ENCODE results near the gene PAM. TPM values are rescaled to one million over a fixed set of nuclear protein-coding genes. Genes with fewer than 3 reads are reported as not detected.

The PAM gene
- total and polyA plus RNA-seq, 2 of the 8 experiments (the other 6 are each of a cell fraction or from before 2014, with no cell fraction given): 30.4 to 67.8 TPM

- no peak overlapping the region for H3K4ac ChIP-seq (replicated peaks; ENCODE audit: insufficient read length, low read depth, low read length)
- FAIRE-seq: no peak
- no peak overlapping the region for H3K4me3 ChIP-seq (ENCODE audit: extremely low read depth in 1 of 4, insufficient read depth in 2 of 4, low read depth in 3 of 4, low read length in 4 of 4)
- H4K20me1 ChIP-seq (replicated peaks in 1 of 2; ENCODE audit: control insufficient read depth in 1 of 2, insufficient read depth in 2 of 2, low read length in 2 of 2): no peaks in the 10 kb centered on the region
- no peak overlapping the region for H2BK5ac ChIP-seq (ENCODE audit: low read depth, low read length)
- no peaks in the 10 kb centered on the region for H3K23me2 ChIP-seq (ENCODE audit: low read depth, low read length)
- H3K56ac ChIP-seq (replicated peaks; ENCODE audit: insufficient read length, low read depth, low read length): no peak overlapping the region
- no peak overlapping the region for H4K5ac ChIP-seq (ENCODE audit: insufficient read length, low read depth, low read length)
- no peak overlapping the region for H3K14ac ChIP-seq (ENCODE audit: insufficient read length)
- no peak overlapping the region for H2AK5ac ChIP-seq (ENCODE audit: low read depth, low read length)
- H4K8ac ChIP-seq (ENCODE audit: extremely low read depth, insufficient read depth, low read length): no peak overlapping the region
- no peak overlapping the region for H4K91ac ChIP-seq (replicated peaks; ENCODE audit: insufficient read length, low read length)
- no peak overlapping the region for H2AFZ ChIP-seq (ENCODE audit: low read length)
- H3K27ac ChIP-seq (ENCODE audit: low read depth, low read length): no peak overlapping the region
- H3K79me2 ChIP-seq (ENCODE audit: control insufficient read depth in 1 of 2, insufficient read depth in 2 of 2, low read length in 2 of 2): no peaks in the 10 kb centered on the region
- no peak overlapping the region for H3K18ac ChIP-seq (ENCODE audit: extremely low read depth, low read length)
- DNase-seq (ENCODE audit: low read depth in 1 of 2, low spot score in 2 of 2): no peak
- H2BK15ac ChIP-seq (ENCODE audit: low read length): no peak overlapping the region
- no peaks in the 10 kb centered on the region for H3K9me3 ChIP-seq (ENCODE audit: insufficient read depth in 2 of 2, low read depth in 1 of 2, low read length in 1 of 2)
- H3K9ac ChIP-seq (replicated peaks in 1 of 4; ENCODE audit: extremely low read depth in 1 of 4, low read depth in 3 of 4, low read length in 3 of 4): no peak overlapping the region
- H3K23ac ChIP-seq (ENCODE audit: insufficient read length): no peak overlapping the region
- no peaks in the 10 kb centered on the region for H3K27me3 ChIP-seq (replicated peaks in 1 of 4; ENCODE audit: control insufficient read depth in 3 of 4, extremely low read depth in 1 of 4, insufficient read depth in 3 of 4, low read length in 3 of 4)
- WGBS, 2 experiments (ENCODE audit: extremely low coverage in 1 of 2, insufficient coverage in 1 of 2, insufficient read length in 1 of 2, insufficient replicate concordance in 2 of 2, low coverage in 1 of 2, low lambda C conversion rate in 2 of 2, missing lambda C conversion rate in 1 of 2): 75% methylated on average over 2 of the region's 2 CpGs; no CpG with 5 or more reads in 1 of the 2 experiments
- H2BK20ac ChIP-seq (ENCODE audit: low read length): no peak overlapping the region
- TF ChIP-seq TCF12 (IDR thresholded peaks at IDR 0.05; ENCODE audit: low read depth, low read length) (no peak), EP300 (IDR thresholded peaks at IDR 0.05; ENCODE audit: borderline replicate concordance in 1 of 2, low read depth in 2 of 2, low read length in 2 of 2) (no peak), PHF8 (conservative IDR thresholded peaks at IDR 0.05; ENCODE audit: low read depth, low read length) (no peak), NANOG (IDR thresholded peaks at IDR 0.05; ENCODE audit: insufficient read depth, low read depth, low read length, poor library complexity, severe bottlenecking) (no peak), RNF2 (IDR thresholded peaks at IDR 0.05; ENCODE audit: borderline replicate concordance, low read depth, low read length, missing control alignments, poor library complexity, severe bottlenecking) (no peak)
- no peak overlapping the region for H3K4me2 ChIP-seq (ENCODE audit: insufficient read depth in 1 of 2, low read depth in 2 of 2, low read length in 2 of 2)
- H3K79me1 ChIP-seq (ENCODE audit: low read depth, low read length): no peaks in the 10 kb centered on the region
- POLR2A ChIA-PET (ENCODE audit: partially characterized antibody): no interaction called here
- H3K4me1 ChIP-seq (replicated peaks in 1 of 4; ENCODE audit: control insufficient read depth in 3 of 4, insufficient read depth in 4 of 4, low read length in 3 of 4): no peaks in the 10 kb centered on the region
- 0 out of 8 replicates have a peak, but pooled peaks cover 0 to 2% (median 0%) of the 10 kb centered on the region in 4 experiments for H3K36me3 ChIP-seq (ENCODE audit: control insufficient read depth in 2 of 4, insufficient read depth in 4 of 4, low read length in 3 of 4)
- no peak overlapping the region for H2BK120ac ChIP-seq (replicated peaks; ENCODE audit: low read depth, low read length)
- H2BK12ac ChIP-seq (ENCODE audit: low read depth, low read length): no peak overlapping the region
- CTCF ChIA-PET (ENCODE audit: partially characterized antibody): no interaction called here
Measured at GRCh38 chr5:102911973-102912372, 156.9 kb downstream of the PAM start.

All from H1 (cell line).